Measurements from ENCODE around the gene GTF2H1.

GTF2H1 gene

DNA sequence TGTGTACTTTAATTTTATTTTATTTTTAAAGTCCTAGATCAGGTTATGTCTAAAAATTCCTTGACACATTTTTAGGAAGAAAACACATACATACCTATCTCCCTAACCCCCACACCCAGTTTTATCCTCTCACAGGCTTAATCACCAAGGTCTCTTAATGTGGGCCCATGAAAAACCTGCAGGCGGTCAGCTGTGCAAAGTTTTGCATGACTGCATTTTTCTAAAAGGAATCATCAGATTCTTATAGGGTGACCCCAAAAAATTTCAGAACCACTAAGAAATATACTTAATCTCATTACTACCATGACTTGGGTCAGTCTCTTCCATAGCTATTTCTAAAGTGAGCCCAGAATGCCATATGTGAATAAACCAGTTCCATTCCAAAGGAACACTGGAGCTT is 36.5 kb upstream of the GTF2H1 start:
- WGBS (ENCODE audit: extremely low coverage, insufficient coverage, insufficient read length) = no CpG with 5 or more reads among the region's 1 CpG

DNA sequence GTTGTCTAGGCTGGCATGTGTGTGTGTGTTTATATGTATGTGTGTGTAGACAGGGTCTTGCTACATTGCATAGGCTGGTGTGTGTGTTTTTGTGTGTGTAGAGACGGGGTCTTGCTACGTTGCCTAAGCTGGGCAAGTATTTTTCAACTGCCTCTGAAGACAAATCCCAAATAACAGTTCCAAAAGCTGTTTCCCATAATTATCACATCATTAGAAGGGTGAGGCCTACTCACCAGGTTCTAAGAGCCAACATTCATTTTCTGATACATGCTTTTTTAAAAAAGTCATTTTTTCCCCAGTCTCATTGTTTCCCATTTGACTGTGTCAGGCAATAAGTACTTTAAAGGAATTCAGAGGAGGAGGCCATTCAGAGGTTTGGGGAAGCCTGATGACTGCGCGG is 33.5 kb upstream of the GTF2H1 start:
- Histone ChIP-seq H3K23ac (ENCODE audit: low read length) (no peak overlapping the region), H2BK5ac (ENCODE audit: low read depth, low read length, poor library complexity) (no peak overlapping the region), H3K36me3 (ENCODE audit: control insufficient read depth in 1 of 2, insufficient read depth in 2 of 2, low read length in 2 of 2) (peaks cover 10 to 33% of the 10 kb centered on the region in 2 experiments), H3K18ac (ENCODE audit: low read length) (no peak overlapping the region), H3K4ac (ENCODE audit: low read depth, low read length) (no peak overlapping the region), H3K27ac (ENCODE audit: low read depth, low read length) (no peak overlapping the region), H2BK12ac (ENCODE audit: low read length) (no peak overlapping the region), H3K14ac (ENCODE audit: low read length) (no peak overlapping the region), H4K8ac (ENCODE audit: low read depth, low read length) (no peak overlapping the region), H2BK120ac (ENCODE audit: insufficient read depth, low read length, poor library complexity) (no peak overlapping the region), H4K12ac (ENCODE audit: low read depth, low read length) (no peak overlapping the region), H3K4me1 (ENCODE audit: control insufficient read depth in 1 of 2, insufficient read depth in 2 of 2, low read length in 2 of 2) (no peaks in the 10 kb centered on the region), H2AFZ (ENCODE audit: insufficient read depth, low read length, poor library complexity) (no peak overlapping the region), H3K79me2 (ENCODE audit: control insufficient read depth, insufficient read depth, low read length, poor library complexity) (no peaks in the 10 kb centered on the region), H4K91ac (ENCODE audit: low read depth, low read length) (no peak overlapping the region), H3K4me2 (ENCODE audit: low read length) (no peak overlapping the region), H2AK5ac (ENCODE audit: low read length) (no peak overlapping the region), H3K9ac (ENCODE audit: low read length) (no peak overlapping the region), H3K9me3 (ENCODE audit: insufficient read depth, low read depth, low read length) (no peaks in the 10 kb centered on the region), H3K4me3 (ENCODE audit: low read depth, low read length) (no peak overlapping the region), H3K79me1 (ENCODE audit: low read length) (no peaks in the 10 kb centered on the region), H3K27me3 (ENCODE audit: insufficient read depth, low read length) (no peaks in the 10 kb centered on the region)
- WGBS (ENCODE audit: extremely low coverage, insufficient coverage, insufficient read length) = no CpG with 5 or more reads among the region's 4 CpGs
- no peak for DNase-seq

More for the DNA sequence above, 36.5 kb upstream of the GTF2H1 start:
- Histone ChIP-seq H2AFZ (ENCODE audit: insufficient read depth, low read length, poor library complexity) (no peak overlapping the region), H3K14ac (ENCODE audit: low read length) (no peak overlapping the region), H4K91ac (ENCODE audit: low read depth, low read length) (no peak overlapping the region), H3K4me3 (ENCODE audit: low read depth, low read length) (no peak overlapping the region), H3K4me2 (ENCODE audit: low read length) (no peak overlapping the region), H3K79me2 (ENCODE audit: control insufficient read depth, insufficient read depth, low read length, poor library complexity) (no peaks in the 10 kb centered on the region), H3K79me1 (ENCODE audit: low read length) (no peaks in the 10 kb centered on the region), H3K9me3 (ENCODE audit: insufficient read depth, low read depth, low read length) (no peaks in the 10 kb centered on the region), H2BK12ac (ENCODE audit: low read length) (no peak overlapping the region), H2AK5ac (ENCODE audit: low read length) (no peak overlapping the region), H3K23ac (ENCODE audit: low read length) (no peak overlapping the region), H3K36me3 (ENCODE audit: control insufficient read depth in 1 of 2, insufficient read depth in 2 of 2, low read length in 2 of 2) (peaks cover 8 to 31% of the 10 kb centered on the region in 2 experiments), H3K9ac (ENCODE audit: low read length) (no peak overlapping the region), H3K27me3 (ENCODE audit: insufficient read depth, low read length) (no peaks in the 10 kb centered on the region), H3K4me1 (ENCODE audit: control insufficient read depth in 1 of 2, insufficient read depth in 2 of 2, low read length in 2 of 2) (peaks cover 0 to 3% of the 10 kb centered on the region in 2 experiments), H3K27ac (ENCODE audit: low read depth, low read length) (no peak overlapping the region), H3K4ac (ENCODE audit: low read depth, low read length) (no peak overlapping the region), H2BK5ac (ENCODE audit: low read depth, low read length, poor library complexity) (no peak overlapping the region), H4K8ac (ENCODE audit: low read depth, low read length) (no peak overlapping the region), H2BK120ac (ENCODE audit: insufficient read depth, low read length, poor library complexity) (no peak overlapping the region), H3K18ac (ENCODE audit: low read length) (no peak overlapping the region), H4K12ac (ENCODE audit: low read depth, low read length) (no peak overlapping the region)
- DNase-seq = no peak

DNA sequence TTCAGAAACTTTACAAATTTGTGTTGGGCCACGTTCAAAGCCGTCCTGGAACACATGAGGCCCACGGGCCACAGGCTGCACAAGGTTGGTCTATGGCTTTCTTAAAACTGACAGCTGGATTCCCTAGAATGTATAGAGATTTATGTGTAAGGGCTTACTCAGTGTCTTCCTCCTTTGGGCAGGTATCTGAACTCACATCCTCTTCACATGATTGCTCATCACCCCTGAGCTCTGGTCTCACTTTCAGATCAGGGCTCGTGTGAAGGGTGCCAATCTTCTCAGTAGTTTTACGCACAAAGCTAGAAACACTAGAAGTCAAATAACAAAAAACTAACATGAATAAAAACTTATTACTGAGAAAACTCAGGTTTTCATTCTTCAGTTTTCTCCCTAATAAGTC is 27.5 kb upstream of the GTF2H1 start:
- no peak overlapping the region for H2BK5ac ChIP-seq (ENCODE audit: low read depth, low read length, poor library complexity)
- no peak for DNase-seq
- H3K79me1 ChIP-seq (ENCODE audit: low read length) = no peaks in the 10 kb centered on the region
- no peak overlapping the region for H4K91ac ChIP-seq (ENCODE audit: low read depth, low read length)
- H3K18ac ChIP-seq (ENCODE audit: low read length) = no peak overlapping the region
- no peaks in the 10 kb centered on the region for H3K79me2 ChIP-seq (ENCODE audit: control insufficient read depth, insufficient read depth, low read length, poor library complexity)
- no peak overlapping the region for H3K4me3 ChIP-seq (ENCODE audit: low read depth, low read length)
- no peaks in the 10 kb centered on the region for H3K4me1 ChIP-seq (ENCODE audit: control insufficient read depth in 1 of 2, insufficient read depth in 2 of 2, low read length in 2 of 2)
- H3K27me3 ChIP-seq (ENCODE audit: insufficient read depth, low read length) = no peaks in the 10 kb centered on the region
- no peak overlapping the region for H4K8ac ChIP-seq (ENCODE audit: low read depth, low read length)
- no peak overlapping the region for H3K23ac ChIP-seq (ENCODE audit: low read length)
- no peak overlapping the region for H3K14ac ChIP-seq (ENCODE audit: low read length)
- H2AFZ ChIP-seq (ENCODE audit: insufficient read depth, low read length, poor library complexity) = no peak overlapping the region
- whole genome bisulfite sequencing (ENCODE audit: extremely low coverage, insufficient coverage, insufficient read length) = no CpG with 5 or more reads among the region's 5 CpGs
- no peak overlapping the region for H3K4me2 ChIP-seq (ENCODE audit: low read length)
- H3K9me3 ChIP-seq (ENCODE audit: insufficient read depth, low read depth, low read length) = no peaks in the 10 kb centered on the region
- no peak overlapping the region for H2BK120ac ChIP-seq (ENCODE audit: insufficient read depth, low read length, poor library complexity)
- no peak overlapping the region for H4K12ac ChIP-seq (ENCODE audit: low read depth, low read length)
- H3K9ac ChIP-seq (ENCODE audit: low read length) = no peak overlapping the region
- H3K27ac ChIP-seq (ENCODE audit: low read depth, low read length) = no peak overlapping the region
- no peak overlapping the region for H2BK12ac ChIP-seq (ENCODE audit: low read length)
- H2AK5ac ChIP-seq (ENCODE audit: low read length) = no peak overlapping the region
- H3K36me3 ChIP-seq (ENCODE audit: control insufficient read depth in 1 of 2, insufficient read depth in 2 of 2, low read length in 2 of 2) = peaks cover 17 to 27% of the 10 kb centered on the region in 2 experiments
- no peak overlapping the region for H3K4ac ChIP-seq (ENCODE audit: low read depth, low read length)

DNA sequence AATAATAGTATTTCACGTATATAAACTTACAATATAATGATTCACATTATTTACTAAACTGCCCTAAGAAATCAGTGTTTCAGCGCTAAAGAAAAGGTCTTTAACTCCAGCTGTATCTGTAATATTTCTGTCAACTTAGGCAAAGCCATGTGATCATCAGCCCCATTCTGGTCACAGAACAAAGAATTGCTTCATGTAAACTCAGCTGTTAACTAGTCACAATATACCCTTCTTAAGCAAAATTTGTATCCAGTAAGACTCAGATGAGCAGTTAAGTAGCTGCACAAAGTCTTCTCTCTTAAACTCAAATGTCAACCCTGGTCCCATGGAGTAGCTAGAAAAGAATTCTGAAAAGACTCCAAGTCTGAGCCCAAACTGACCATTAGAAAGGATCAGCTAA is 27.1 kb upstream of the GTF2H1 start:
- Histone ChIP-seq H3K36me3 (ENCODE audit: control insufficient read depth in 1 of 2, insufficient read depth in 2 of 2, low read length in 2 of 2) (peaks cover 17 to 25% of the 10 kb centered on the region in 2 experiments), H2BK120ac (ENCODE audit: insufficient read depth, low read length, poor library complexity) (no peak overlapping the region), H3K4me3 (ENCODE audit: low read depth, low read length) (no peak overlapping the region), H3K79me2 (ENCODE audit: control insufficient read depth, insufficient read depth, low read length, poor library complexity) (no peaks in the 10 kb centered on the region), H3K4ac (ENCODE audit: low read depth, low read length) (no peak overlapping the region), H3K4me1 (ENCODE audit: control insufficient read depth in 1 of 2, insufficient read depth in 2 of 2, low read length in 2 of 2) (no peaks in the 10 kb centered on the region), H3K4me2 (ENCODE audit: low read length) (no peak overlapping the region), H3K79me1 (ENCODE audit: low read length) (no peaks in the 10 kb centered on the region), H4K91ac (ENCODE audit: low read depth, low read length) (no peak overlapping the region), H3K18ac (ENCODE audit: low read length) (no peak overlapping the region), H3K27ac (ENCODE audit: low read depth, low read length) (no peak overlapping the region), H2AK5ac (ENCODE audit: low read length) (no peak overlapping the region), H4K12ac (ENCODE audit: low read depth, low read length) (no peak overlapping the region), H3K9ac (ENCODE audit: low read length) (no peak overlapping the region), H3K9me3 (ENCODE audit: insufficient read depth, low read depth, low read length) (no peaks in the 10 kb centered on the region), H2BK12ac (ENCODE audit: low read length) (no peak overlapping the region), H2AFZ (ENCODE audit: insufficient read depth, low read length, poor library complexity) (no peak overlapping the region), H3K23ac (ENCODE audit: low read length) (no peak overlapping the region), H3K27me3 (ENCODE audit: insufficient read depth, low read length) (no peaks in the 10 kb centered on the region), H4K8ac (ENCODE audit: low read depth, low read length) (no peak overlapping the region), H2BK5ac (ENCODE audit: low read depth, low read length, poor library complexity) (no peak overlapping the region), H3K14ac (ENCODE audit: low read length) (no peak overlapping the region)
- no CpG with 5 or more reads among the region's 2 CpGs for WGBS (ENCODE audit: extremely low coverage, insufficient coverage, insufficient read length)
- no peak for DNase-seq
